NCI-H1105 (cell line): ENCODE data around the gene MYO18B.

Experiments
- DNase-seq: peaks from one replicate; lab custom pipeline; 2025; lab: John Stamatoyannopoulos, UW

The MYO18B gene

DNA sequence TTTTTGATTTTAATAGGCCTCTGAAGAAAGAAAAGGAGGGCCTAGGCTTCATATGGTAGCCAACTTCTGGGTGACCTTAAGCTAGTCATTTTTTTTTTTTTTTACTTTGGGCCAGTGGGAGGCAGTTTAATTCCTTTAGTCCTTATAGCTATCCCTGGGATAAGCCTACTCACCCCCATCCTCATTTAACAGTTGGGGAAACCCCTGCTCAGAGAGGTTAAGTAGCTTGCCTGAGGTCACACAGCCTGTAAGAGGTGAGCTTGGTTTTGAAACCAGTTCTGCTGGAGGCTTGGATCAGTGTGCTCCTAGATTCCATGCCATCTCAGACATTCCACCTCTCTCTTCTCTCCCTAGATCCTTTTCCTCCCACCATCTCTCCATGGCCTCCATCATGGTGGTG is 86.4 kb downstream of the MYO18B start:
- no peak for DNase-seq

DNA sequence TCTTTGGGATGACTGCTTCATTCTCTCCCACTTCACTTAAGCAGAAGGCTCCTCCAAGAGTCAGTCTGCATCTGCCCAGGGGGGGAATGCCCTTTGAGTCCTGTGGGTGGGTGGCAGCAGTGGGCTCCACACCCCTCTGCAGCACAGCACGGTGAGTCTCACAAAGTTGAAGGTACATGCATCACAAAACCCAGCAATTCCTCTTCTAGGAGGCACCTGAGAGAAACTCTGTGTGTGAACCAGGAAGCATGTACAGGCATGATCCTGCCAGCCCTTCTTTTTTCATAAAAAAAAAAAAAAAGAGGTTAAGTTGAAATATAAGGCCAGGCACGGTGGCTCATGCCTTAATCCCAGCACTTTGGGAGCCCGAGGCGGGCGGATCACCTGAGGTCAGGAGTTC is 87.2 kb downstream of the MYO18B start:
- no peak for DNase-seq

DNA sequence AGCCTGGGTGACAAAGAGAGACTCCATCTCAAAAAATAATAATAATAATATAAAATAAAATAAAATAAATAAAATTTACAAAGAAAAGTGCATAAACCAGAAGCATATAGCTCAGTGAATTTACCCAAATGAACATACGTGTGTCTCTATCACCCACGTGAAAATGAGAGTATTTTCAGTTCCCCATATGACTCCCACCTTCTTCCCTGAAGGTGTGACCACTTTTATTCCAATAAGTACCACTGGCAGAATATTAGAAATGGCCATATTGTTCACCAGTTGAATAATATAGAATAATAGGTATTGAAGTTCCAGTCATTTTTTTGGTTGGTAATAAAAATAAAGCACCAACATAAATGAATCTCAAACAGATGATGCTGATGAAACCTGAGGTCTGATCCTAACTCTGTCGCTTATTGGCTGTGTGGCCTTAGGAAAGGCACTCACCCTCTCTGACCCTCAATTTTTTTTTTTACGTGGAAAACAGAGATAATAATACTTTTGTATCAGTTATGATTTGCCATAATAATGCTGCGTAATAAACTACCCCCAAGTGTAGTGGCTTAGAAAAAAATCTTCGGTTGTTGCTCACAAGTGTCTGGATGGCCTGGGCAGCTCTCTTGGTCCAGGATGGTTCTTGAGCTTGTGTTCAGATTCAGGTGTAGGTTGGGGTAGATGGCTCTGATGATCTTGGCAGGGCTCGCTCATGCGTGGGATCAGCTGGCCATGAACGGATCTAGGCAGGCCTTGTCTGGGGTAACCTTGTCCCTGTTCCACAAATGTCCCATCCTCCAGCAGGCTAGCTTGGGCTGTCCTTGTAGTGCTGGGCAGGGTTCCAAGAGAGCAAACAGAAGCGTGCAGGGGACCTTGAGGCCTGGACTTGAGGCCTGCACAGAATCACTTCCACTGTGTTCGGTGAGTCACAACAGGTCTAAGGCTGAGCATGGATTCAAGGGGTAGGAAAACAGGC is 88.1 kb downstream of the MYO18B start:
- DNase-seq, result peak; percentile 5

DNA sequence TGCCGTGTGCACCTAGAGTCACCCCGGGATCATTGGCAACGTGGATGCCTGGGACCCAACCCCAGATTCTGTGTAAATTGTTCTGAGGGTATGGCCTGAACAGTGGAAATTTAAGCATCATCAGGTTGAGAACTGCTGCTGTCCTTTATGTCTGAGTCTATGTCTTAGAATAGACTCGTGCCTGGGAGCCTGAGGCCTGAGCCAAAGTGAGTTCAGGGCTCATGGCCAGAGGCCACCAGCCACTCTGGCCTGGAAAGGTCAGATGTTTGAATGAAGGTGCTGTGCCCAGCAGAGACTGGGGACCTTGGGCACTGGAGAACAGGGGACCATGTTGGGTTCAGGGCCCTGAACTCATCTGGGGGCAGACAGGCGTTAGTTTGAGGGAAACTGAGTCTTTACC is 91.1 kb downstream of the MYO18B start:
- DNase-seq, result no peak

DNA sequence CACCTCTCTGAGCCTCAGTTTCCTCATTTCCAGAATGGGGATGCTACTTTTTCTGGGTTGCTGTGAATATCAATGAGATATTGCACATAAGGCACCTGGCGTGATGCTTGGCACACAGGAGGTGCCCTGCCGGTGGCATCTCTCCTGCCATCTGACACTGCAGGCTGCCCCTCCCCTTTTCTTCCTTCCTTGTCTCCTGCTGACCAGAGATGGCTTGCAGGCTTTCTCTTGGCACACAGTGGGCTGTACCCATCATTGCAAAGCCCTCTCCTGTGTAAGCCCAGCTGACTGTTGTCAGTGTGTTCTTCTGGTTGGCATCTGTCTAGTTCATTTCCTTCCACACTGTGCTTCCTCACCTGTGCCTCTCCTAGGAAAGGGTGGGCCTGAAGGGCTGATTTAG is 91.7 kb downstream of the MYO18B start:
- no peak for DNase-seq

DNA sequence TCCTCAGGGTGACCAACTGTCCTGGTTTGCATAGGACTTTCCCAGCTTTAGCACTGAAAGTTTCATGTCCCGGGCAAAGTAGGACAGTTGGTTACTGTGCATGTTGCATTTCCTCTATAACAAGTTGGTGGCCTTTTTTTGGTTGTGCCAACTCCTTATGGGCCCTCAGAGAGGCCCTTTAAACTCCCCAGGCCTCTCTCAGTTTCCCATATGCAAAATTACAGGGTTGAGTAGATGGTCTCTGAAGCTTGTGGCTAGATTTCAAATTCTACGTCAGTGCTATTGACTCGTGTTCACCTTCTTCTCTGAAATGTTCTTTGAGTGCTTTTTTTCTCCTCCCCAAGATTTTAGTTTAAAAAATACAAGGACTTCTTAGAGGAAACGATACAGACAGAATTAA is 92.5 kb downstream of the MYO18B start:
- no peak for DNase-seq

DNA sequence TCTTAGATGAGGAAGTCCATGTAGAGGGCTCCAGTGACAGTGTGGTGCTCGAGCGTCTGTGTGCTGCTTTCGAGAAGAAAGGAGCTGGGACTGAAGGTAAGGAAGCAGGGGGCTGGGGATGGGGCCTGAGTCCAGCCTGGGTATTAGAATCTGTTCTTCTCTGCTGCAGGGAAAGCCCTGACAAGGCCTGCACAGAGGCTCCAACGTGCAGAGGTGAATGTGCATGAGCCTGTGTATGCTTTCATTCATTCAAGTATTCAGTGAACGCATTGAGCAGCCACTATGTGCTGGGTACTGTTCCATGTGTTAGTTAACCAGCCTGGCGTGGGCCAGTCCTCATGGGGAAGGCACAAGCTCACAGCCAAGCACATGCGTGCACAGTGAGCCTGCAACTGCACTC is 93.4 kb downstream of the MYO18B start:
- no peak for DNase-seq

DNA sequence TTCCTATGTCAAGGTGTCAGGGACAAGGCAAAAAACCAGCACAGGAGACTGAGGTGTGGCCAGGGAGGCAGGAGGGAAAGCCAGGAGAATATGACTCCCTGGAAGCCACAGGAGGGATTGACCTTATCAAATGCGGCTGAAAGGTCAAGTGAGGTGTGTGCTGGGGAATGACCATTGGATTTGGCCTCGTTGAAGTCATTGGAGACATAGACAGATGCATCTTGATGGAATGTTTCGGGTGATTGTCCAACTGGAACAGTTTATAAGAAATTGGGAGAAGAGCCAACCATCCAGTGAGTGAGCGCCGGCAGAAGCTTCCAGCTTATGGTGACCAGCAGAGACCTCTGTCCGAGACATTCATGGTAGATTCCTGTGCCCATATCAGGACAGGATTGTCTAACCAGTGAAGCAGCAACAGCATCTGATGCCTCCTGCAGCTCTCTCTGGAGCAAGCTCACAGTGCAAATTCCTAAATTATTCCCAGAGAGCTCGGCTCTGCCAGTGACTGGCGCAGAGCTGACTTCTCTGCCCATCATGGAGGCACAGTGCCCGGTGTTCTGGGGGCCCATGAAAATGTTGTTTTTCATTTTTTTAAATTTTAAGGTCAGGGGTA is 95.4 kb downstream of the MYO18B start:
- no peak for DNase-seq

DNA sequence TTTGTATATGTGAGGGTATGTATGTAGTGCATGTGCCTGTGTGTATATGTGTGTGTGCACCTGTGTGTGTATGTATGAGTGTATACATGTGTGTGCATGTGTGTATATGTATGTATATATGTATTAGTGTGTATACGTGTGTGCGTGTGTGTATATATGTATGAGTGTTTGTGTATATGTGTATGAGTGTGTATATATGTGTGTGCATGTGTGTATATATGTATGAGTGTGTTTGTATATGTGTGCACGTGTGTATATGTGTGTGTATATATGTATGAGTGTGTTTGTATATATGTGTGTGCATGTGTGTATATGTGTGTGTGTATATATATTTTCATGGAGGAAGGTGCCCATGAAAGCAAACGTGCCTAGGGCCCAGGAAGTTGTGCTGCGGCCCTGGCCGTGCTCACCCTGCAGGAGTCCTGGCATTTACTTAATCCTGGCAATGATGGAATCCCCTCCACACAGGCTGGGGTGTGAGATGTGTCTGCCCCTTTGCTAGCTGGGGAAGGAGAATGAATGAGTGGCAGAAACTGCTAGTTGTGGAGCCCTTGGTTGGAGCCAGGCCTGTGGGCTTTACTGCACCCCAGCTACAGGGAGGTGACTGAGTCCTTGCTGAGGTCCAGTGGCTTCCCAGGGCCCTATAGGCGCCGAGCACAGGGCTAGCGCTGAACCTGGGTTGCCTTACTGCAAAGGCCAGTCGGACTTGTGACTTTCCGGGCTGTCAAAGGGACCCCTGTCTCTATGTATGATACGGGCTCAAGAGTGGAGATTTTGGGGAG is 97.2 kb downstream of the MYO18B start:
- no peak for DNase-seq

DNA sequence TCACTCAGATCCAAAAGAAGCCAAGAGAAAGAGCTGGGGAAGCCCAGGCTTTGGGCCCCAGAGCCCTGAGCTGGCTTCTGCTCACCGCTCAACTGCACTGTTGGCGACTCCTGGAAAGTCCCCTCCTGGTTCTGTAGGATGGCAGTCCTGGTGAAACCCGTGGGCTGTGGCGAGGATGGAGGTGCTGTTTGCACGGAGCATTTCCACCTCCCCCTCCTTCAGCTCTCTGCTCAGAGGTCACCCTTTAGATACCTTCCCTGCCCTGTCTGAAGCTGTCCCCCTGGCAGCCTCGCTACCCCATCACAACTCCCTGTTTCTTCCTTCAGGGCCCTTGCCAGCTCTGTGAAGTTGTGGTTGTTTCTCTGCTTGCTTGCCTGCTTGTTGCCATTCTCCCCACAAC is 97.8 kb downstream of the MYO18B start:
- no peak for DNase-seq

DNA sequence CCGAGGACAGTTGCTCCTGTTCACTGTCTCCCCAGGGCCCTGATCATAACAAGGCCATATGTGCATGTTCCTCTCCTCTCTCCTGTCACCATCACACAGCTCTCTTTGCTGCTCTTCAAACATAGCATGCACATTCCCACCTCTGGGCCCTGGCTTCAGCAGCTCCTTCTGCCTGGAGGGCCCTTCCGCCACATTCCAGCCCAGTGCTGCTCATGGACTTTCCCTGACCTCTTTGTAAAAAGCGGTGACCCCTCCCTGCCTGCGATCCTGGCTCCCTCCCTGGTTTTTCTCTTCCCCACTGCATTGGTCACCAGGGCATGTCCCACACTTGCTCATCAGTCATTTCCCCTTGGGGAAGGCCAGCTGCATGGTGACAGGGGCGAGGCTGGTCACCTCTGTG is 98.2 kb downstream of the MYO18B start:
- no peak for DNase-seq

DNA sequence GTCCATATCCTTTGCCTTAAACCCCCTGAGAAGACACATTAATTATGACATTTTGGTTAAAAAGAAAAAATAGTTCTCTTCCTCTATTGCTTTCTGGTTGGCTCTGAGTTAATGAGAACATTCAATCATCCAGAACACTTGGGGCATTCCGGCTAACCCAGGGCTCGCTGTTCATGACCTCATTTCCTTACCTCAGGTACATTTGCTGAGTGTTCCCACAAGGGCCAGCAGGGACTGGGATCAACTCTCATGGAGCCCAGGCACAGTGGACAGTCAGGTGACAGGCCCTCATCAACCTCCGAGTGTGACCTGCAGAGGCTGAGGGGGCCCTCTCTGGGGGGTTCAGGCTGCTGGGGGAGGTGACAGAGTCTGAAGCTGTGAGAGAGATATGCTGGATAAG is 98.9 kb downstream of the MYO18B start:
- DNase-seq, result no peak

DNA sequence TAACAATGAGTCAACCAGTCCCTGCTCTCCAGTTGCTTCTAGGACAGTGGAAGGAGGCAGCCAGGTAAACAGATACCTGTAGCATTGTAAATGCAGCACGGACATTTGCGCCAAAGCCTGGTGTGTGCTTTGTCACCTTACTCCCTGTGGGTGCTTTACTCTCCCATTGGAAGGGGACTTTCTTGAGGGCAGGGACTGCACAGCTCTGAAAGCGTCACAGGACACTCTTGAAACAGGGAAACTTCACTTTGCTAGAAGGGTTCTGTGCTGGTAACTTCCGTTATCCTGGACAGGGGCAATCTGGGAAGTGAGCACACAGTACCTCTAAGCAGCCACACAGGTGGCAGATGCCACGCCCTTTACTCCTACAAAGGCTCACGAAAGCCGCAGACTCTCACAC is 99.8 kb downstream of the MYO18B start:
- DNase-seq, result no peak

DNA sequence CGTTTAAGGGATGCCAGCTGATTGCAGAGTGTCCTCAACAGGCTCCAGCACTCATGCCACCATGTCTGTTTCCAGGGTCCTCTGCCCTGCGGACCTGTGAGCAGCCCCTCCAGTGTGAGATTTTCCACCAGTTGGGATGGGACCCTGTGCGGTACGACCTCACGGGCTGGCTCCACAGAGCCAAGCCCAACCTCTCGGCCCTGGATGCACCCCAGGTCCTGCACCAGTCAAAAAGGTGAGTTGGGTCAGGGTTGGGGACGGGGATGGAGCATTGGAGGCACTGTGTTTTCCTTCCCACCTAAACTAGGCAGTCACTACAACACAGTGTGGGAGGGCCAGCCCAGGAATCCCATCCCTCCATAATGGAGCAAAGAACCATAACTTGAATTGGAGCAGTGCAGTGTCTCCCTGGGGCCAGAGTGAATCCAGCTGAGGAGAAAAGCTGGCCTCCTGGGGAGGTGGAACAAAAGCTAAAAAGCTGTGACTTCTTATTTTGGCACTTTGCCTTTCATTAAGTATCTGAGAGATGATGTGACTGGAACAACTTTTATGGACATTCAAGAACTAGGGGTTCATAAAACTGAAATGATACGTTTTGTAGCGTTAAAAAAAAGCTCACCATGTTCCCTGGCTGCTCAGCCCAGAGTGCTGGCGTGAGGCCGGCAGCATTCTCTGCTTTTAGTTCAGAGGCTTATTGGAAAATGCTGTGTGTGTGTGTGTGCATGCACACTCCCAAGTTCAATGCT is 101.8 kb downstream of the MYO18B start:
- DNase-seq, result no peak

DNA sequence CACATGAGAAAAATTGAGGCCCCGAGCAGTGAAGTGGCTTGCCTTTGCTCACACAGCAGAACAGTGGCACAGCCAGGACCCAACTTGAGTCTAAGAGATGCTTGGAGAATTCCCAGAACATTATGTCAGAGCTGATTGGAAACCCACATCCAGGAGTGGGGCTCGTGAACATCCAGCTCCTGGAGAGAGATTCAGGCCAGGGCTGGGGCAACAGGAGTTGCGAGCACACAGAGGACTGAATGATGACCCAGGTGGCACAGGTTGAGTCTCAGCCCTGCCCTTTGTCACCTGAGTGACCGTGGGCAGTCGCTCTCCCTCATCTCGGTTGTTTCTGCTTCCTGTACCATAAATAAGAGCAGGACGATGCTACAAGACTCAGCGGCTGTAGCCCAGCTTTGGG is 102.6 kb downstream of the MYO18B start:
- no peak for DNase-seq

DNA sequence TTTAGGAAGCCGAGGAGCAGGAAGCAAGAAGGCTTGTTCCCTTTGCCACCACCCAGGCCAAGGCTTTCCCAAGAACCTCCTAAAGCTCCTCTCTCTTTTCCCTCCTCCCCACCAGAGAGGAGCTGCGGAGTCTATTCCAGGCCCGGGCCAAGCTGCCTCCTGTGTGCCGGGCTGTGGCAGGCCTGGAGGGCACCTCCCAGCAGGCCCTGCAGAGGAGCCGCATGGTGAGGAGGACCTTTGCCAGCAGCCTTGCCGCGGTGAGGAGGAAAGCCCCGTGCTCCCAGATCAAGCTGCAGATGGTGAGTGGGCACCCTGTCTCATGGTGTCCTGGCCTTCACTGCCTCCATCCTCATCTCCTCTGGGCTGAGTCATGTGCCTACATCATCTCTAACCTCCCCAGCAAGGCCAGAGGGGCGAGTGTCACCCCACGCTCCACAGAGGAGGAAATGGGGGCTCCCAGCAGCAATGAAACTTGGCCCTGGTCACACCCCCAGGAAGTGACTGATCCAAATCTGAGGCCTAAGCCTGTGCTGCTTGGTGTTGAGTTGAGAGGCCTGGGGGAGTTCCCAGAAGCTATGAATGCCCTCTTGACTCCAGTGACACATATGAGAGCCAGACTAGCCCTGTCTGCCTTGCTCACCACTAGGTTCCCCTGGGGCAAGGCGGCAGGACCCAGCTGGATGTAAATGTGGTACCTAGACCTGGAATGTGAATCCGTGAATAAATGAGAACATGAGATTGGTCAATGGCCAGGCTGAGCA is 104.2 kb downstream of the MYO18B start:
- no peak for DNase-seq

DNA sequence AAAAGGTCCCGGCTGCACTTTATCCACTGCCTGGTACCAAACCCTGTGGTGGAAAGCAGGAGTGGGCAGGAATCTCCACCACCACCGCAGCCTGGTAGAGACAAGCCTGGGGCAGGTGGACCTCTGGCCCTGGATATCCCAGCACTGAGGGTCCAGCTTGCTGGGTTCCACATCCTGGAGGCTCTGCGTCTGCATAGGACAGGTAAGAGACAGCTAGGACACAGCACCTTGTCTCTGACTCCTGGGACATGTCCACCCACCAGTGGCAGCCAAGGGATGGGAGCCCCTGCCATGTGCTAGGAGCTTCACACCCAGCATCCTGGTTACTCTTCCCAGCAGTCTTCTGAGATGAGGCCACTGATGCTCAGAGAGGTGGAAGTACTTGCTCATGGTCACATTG is 105.5 kb downstream of the MYO18B start:
- DNase-seq, result no peak

DNA sequence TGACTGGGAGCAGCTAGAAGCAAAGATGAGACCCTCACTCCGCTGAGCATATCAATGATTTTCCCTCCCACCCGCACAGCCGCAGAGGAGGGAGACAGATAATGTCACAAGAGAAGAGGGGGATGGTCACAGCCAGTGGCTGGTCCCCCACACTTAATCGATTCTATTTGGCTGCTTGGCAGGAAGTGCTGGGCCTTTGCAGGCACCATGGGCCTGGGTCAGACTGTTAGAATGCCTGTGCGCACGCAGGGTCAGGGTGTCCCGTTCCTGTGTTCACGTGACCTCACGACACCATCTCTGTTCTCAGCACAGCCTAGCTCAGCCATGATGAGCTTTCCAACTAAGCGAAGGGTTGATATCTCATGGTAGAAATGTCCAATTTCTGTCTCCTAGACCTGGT is 107.0 kb downstream of the MYO18B start:
- no peak for DNase-seq

DNA sequence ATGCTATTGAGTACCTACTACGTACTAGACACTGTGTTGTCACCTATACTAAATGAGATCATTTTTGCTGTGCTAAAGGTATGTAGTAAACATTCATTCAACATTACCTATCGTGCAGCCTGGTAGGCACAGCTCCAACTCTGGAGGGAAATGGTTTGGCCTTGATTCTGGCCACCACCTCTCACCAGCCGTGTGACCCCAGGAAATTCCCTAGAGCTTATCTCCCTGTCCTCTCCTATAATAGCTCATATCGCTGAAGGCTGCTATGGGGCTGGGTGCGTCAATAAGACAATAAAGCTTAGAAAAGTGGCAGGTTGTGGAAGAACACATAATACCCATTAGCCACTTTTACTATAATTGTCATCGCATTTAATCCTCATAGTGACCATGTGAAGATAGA is 107.5 kb downstream of the MYO18B start:
- DNase-seq, result no peak

DNA sequence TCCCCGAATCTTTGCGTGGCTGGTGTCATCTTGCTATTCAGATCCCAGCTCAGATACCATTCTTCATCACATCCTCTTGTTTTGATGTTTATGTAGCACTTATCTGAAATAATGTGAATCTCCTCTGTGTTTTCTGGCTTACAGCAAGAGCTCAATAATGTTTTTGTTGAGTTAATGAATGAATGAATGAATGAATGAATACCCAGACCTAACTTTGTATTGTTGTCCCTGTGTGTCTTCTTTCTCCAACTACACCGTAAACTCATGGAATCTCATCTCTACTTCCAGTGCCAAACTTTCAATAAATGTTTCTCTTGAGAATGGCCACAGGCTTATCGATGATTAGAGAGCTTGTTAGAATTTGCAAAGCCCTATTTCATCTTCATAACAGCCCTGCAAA is 110.2 kb downstream of the MYO18B start:
- no peak for DNase-seq

DNA sequence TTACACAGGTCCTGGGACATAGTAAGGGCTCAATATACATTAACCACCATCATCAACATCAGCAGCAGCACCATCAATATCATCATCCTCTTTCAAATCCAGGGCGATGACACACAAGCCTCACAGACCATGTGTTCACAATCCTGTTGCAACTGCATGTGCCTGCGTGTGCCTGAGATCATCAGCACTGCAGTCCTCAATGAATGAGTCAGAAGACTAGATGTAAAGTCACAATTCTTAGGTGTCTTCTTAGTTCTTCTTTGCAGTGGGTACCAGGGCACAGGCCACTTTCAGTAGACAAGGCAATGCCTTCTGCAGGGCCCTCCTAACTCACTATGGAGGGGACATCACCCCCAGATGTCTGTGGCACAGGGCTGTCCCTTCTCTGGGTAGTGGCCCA is 111.1 kb downstream of the MYO18B start:
- no peak for DNase-seq
